Suprapubic skin (tissue), 4 donors: Measurements from ENCODE around the gene WWOX. TPM values are rescaled to one million over a fixed set of nuclear protein-coding genes. Genes with fewer than 3 reads are reported as not detected.

ENCODE experiments used
- DNase-seq, 2 donors: peaks; one replicate each; pipeline ENCODE4 v3.0.0-alpha.2; 2019; ENCODE audit warnings: low spot score in 2 of 2
- H3K27ac ChIP-seq: fragments of 200-600 bp; sonication (generic); one replicate; pipeline ENCODE4 v1.5.1; 2019
- H3K27me3 ChIP-seq: fragments of 200-600 bp; sonication (generic); one replicate; pipeline ENCODE4 v1.5.1; 2019
- H3K36me3 ChIP-seq: fragments of 200-600 bp; sonication (generic); one replicate; pipeline ENCODE4 v1.5.1; 2019
- H3K4me1 ChIP-seq: fragments of 200-600 bp; sonication (generic); one replicate; pipeline ENCODE4 v1.5.1; 2019
- H3K4me3 ChIP-seq: fragments of 200-600 bp; sonication (generic); one replicate; pipeline ENCODE4 v1.5.1; 2019; ENCODE audit warnings: mild to moderate bottlenecking
- H3K9me3 ChIP-seq: fragments of 200-600 bp; sonication (generic); one replicate; pipeline ENCODE4 v1.5.1; 2019
- CTCF ChIP-seq, 2 donors: fragments of 200-600 bp in 1 of 2; fragments of 450-650 bp in 1 of 2; sonication (generic) in 1 of 2; IDR thresholded peaks; one replicate each; pipeline ENCODE4 v1.5.1; 2016 to 2019; ENCODE audit warnings: antibody characterized with exemption in 2 of 2, mild to moderate bottlenecking in 1 of 2, moderate library complexity in 1 of 2
- EP300 ChIP-seq: sonication (generic); formaldehyde crosslinking; IDR thresholded peaks from one replicate; pipeline ENCODE4 v1.6.1; 2017; ENCODE audit warnings: antibody characterized with exemption
- POLR2A ChIP-seq, 2 donors: fragments of 450-650 bp; IDR thresholded peaks; one replicate each; pipeline ENCODE4 v1.6.1; 2017; ENCODE audit warnings: antibody characterized with exemption in 2 of 2, mild to moderate bottlenecking in 2 of 2, moderate library complexity in 2 of 2
- POLR2AphosphoS5 ChIP-seq, 3 donors: sonication (generic); formaldehyde crosslinking; IDR thresholded peaks; one replicate each; pipeline ENCODE4 v1.6.1; 2017; ENCODE audit warnings: antibody characterized with exemption in 3 of 3
- WGBS: methylation state at CpG from one replicate; pipeline ENCODE4 v1.1.5; 2018; 5-methylcytosine and 5-hydroxymethylcytosine counted together
- total RNA-seq, 4 donors: library from RNA; depleted of rRNA; stranded (reverse); fragments of >200 nt; gene quantifications; one replicate each; pipeline ENCODE4 v1.1.0, GENCODE V29; 2016

The WWOX gene
- total RNA-seq, 4 donors from 2014 or later, result 29.6 to 104 (median 47.3) TPM

GRCh38 chr16:78647019-78647418 lies 547.6 kb downstream of the WWOX start:
- Histone ChIP-seq H3K27ac (no peak overlapping the region), H3K27me3 (no peaks in the 10 kb centered on the region), H3K36me3 (no peaks in the 10 kb centered on the region), H3K4me1 (no peaks in the 10 kb centered on the region), H3K9me3 (no peaks in the 10 kb centered on the region), H3K4me3 (no peak overlapping the region)
- no peak for DNase-seq
- TF ChIP-seq CTCF (IDR thresholded peaks at IDR 0.05), result no peak
- no peak for TF ChIP-seq POLR2A (IDR thresholded peaks at IDR 0.05)
- no peak for TF ChIP-seq EP300
- no peak for TF ChIP-seq POLR2AphosphoS5 (IDR thresholded peaks at IDR 0.05)
- WGBS, result 67% methylated on average over 1 of the region's 3 CpGs

- H3K27me3 ChIP-seq, result no peaks in the 10 kb centered on the region
- no peaks in the 10 kb centered on the region for H3K36me3 ChIP-seq
- no peaks in the 10 kb centered on the region for H3K4me1 ChIP-seq
- WGBS, result 79% methylated on average over 2 of the region's 2 CpGs
- no peak for DNase-seq
- no peaks in the 10 kb centered on the region for H3K9me3 ChIP-seq
- no peak overlapping the region for H3K4me3 ChIP-seq
- TF ChIP-seq CTCF (IDR thresholded peaks at IDR 0.05), result no peak
- no peak for TF ChIP-seq EP300
- no peak for TF ChIP-seq POLR2A (IDR thresholded peaks at IDR 0.05)
- no peak for TF ChIP-seq POLR2AphosphoS5 (IDR thresholded peaks at IDR 0.05)
- no peak overlapping the region for H3K27ac ChIP-seq
Observed at GRCh38 chr16:78647491-78647890, 548.0 kb downstream of the WWOX start.

GRCh38 chr16:78648517-78648916 lies 549.1 kb downstream of the WWOX start:
- H3K4me3 ChIP-seq, result no peak overlapping the region
- TF ChIP-seq POLR2AphosphoS5 (IDR thresholded peaks at IDR 0.05) (no peak), POLR2A (IDR thresholded peaks at IDR 0.05) (no peak), EP300 (no peak), CTCF (IDR thresholded peaks at IDR 0.05) (no peak)
- DNase-seq, result no peak
- H3K36me3 ChIP-seq, result no peaks in the 10 kb centered on the region
- WGBS, result 59% methylated on average over 3 of the region's 3 CpGs
- no peaks in the 10 kb centered on the region for H3K4me1 ChIP-seq
- no peaks in the 10 kb centered on the region for H3K9me3 ChIP-seq
- H3K27ac ChIP-seq, result no peak overlapping the region
- H3K27me3 ChIP-seq, result no peaks in the 10 kb centered on the region

- Histone ChIP-seq H3K27ac (no peak overlapping the region), H3K36me3 (no peaks in the 10 kb centered on the region), H3K4me3 (no peak overlapping the region), H3K9me3 (no peaks in the 10 kb centered on the region), H3K27me3 (no peaks in the 10 kb centered on the region), H3K4me1 (peaks cover 2% of the 10 kb centered on the region)
- 92% methylated on average over 8 of the region's 8 CpGs for WGBS
- no peak for DNase-seq
- TF ChIP-seq EP300 (no peak), CTCF (IDR thresholded peaks at IDR 0.05) (no peak), POLR2AphosphoS5 (IDR thresholded peaks at IDR 0.05) (no peak), POLR2A (IDR thresholded peaks at IDR 0.05) (no peak)
Observed at GRCh38 chr16:78650339-78651074, 551.1 kb downstream of the WWOX start.

GRCh38 chr16:78654929-78655328 lies 555.5 kb downstream of the WWOX start:
- WGBS, result 88% methylated on average over 8 of the region's 8 CpGs
- no peaks in the 10 kb centered on the region for H3K9me3 ChIP-seq
- no peaks in the 10 kb centered on the region for H3K36me3 ChIP-seq
- no peak for TF ChIP-seq EP300
- DNase-seq, result no peak
- H3K27me3 ChIP-seq, result no peaks in the 10 kb centered on the region
- H3K4me3 ChIP-seq, result no peak overlapping the region
- no peak overlapping the region for H3K27ac ChIP-seq
- H3K4me1 ChIP-seq, result peaks cover 12% of the 10 kb centered on the region
